Gastrocnemius medialis (tissue), 4 donors: ENCODE results near the gene SH2D7.

Source experiments
- POLR2A ChIP-seq, 2 donors: fragments of 450-650 bp; IDR thresholded peaks; one replicate each; pipeline ENCODE4 v1.6.1; 2017; ENCODE audit warnings: antibody characterized with exemption in 2 of 2, mild to moderate bottlenecking in 2 of 2, moderate library complexity in 2 of 2
- TF ChIP-seq, protein P1 (sequence below), 5 experiments: fragments of 450-650 bp in 3 of 5; fragments of 200-600 bp in 2 of 5; sonication (generic) in 2 of 5; IDR thresholded peaks in 4 of 5; conservative IDR thresholded peaks in 1 of 5; 1 replicate in 4 of 5; 2 replicates in 1 of 5; pipeline ENCODE4 v1.5.1; 2016 to 2019; ENCODE audit warnings: antibody characterized with exemption in 5 of 5, mild to moderate bottlenecking in 3 of 5, moderate library complexity in 3 of 5

DNA sequence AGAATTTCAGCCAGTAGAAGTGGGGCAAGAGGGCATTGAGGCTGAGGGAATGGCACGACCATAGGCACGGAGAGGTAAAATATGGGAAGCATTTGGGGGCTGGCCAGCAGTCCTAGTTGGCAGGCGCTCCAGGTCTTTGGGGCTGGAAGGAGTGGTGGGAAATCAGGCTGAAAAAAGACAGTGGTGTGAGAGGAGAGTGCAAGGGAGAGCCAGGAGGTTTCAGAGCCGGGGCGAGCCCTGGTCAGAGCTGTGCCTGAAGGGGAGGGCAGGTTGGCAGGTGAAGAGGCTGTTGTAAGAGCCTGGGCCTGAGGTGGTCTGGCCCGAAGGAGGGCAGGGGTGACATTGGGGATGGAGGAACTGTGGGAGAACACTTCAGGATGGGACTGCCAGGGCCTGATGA lies 55.2 kb downstream of the SH2D7 start:
- no peak for TF ChIP-seq POLR2A (IDR thresholded peaks at IDR 0.05)
- TF ChIP-seq, protein P1, sequence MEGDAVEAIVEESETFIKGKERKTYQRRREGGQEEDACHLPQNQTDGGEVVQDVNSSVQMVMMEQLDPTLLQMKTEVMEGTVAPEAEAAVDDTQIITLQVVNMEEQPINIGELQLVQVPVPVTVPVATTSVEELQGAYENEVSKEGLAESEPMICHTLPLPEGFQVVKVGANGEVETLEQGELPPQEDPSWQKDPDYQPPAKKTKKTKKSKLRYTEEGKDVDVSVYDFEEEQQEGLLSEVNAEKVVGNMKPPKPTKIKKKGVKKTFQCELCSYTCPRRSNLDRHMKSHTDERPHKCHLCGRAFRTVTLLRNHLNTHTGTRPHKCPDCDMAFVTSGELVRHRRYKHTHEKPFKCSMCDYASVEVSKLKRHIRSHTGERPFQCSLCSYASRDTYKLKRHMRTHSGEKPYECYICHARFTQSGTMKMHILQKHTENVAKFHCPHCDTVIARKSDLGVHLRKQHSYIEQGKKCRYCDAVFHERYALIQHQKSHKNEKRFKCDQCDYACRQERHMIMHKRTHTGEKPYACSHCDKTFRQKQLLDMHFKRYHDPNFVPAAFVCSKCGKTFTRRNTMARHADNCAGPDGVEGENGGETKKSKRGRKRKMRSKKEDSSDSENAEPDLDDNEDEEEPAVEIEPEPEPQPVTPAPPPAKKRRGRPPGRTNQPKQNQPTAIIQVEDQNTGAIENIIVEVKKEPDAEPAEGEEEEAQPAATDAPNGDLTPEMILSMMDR (IDR thresholded peaks at IDR 0.05 in 4 of 5, conservative IDR thresholded peaks at IDR 0.05 in 1 of 5), result no peak
